Left ventricle myocardium superior (tissue), 1 donor: ENCODE data around the gene TTC13. TPM values are rescaled to one million over a fixed set of nuclear protein-coding genes. Genes with fewer than 3 reads are reported as not detected.
A peak's percentile ranks its signal among the peaks of the same experiment; 100 is the strongest.

Source experiments
- ATAC-seq: fragments of 200-7000 bp; cut with Tn5 transposase; one replicate; pipeline ENCODE4 v1.9.1; 2020; ENCODE audit warnings: mild to moderate bottlenecking, moderate library complexity
- DNase-seq: peaks from one replicate; pipeline ENCODE4 v3.0.0-alpha.2; 2020
- intact Hi-C: fragments of 100-400 bp; cut with micrococcal nuclease; formaldehyde crosslinking; loops from one replicate; pipeline ENCODE4 v1.11.0; 2022
- total RNA-seq: library from RNA; stranded (reverse); fragmentation: NEBNext Ultra II Directional; extraction: Animal tissue kit (Norgen Biotek cat#: 25700); gene quantifications from one replicate; pipeline ENCODE4 v1.2.1, GENCODE V29; 2021
- donor health status: DM: no; HTN: yes; CAD: no; lungs with severe emphysema.

Gene TTC13
- total RNA-seq, 1 donor from 2014 or later: 6.2 TPM

- DNase-seq: no peak
- ATAC-seq: no peak
- intact Hi-C loops: loop anchor here (1.0 to 10.0 kb wide), 2 partner anchors 118 to 298 kb away; no protein-coding TSS in a partner anchor
Observed at GRCh38 chr1:230916587-230917283, 61.9 kb downstream of the TTC13 start.

- DNase-seq (no peak), ATAC-seq (no peak)
- intact Hi-C loops: loop anchor here (10.0 kb wide), 1 partner anchor 300 kb away; no protein-coding TSS in a partner anchor
Observed at GRCh38 chr1:230915078-230915477, 63.6 kb downstream of the TTC13 start.

GRCh38 chr1:230913496-230913895 is 65.2 kb downstream of the TTC13 start:
- ATAC-seq (no peak), DNase-seq (no peak)
- intact Hi-C loops: loop anchor here (10.0 kb wide), 1 partner anchor 301 kb away; no protein-coding TSS in a partner anchor

GRCh38 chr1:230910755-230911117 is 67.9 kb downstream of the TTC13 start:
- DNase-seq (no peak), ATAC-seq (no peak)
- intact Hi-C loops: loop anchor here (10.0 kb wide), 1 partner anchor 304 kb away; no protein-coding TSS in a partner anchor

GRCh38 chr1:230909974-230910754 is 68.5 kb downstream of the TTC13 start:
- DNase-seq (peak; percentile 63), ATAC-seq (peak; percentile 96)
- intact Hi-C loops: loop anchor here (10.0 kb wide), 1 partner anchor 305 kb away; no protein-coding TSS in a partner anchor

- no peak for ATAC-seq
- DNase-seq: no peak
- intact Hi-C loops: no loop called here
Observed at GRCh38 chr1:230907472-230908205, 71.0 kb downstream of the TTC13 start.

GRCh38 chr1:230906226-230906625 is 72.4 kb downstream of the TTC13 start:
- intact Hi-C loops: no loop called here
- no peak for DNase-seq
- ATAC-seq: no peak

GRCh38 chr1:230905733-230906132 is 72.9 kb downstream of the TTC13 start:
- ATAC-seq: no peak
- no peak for DNase-seq

GRCh38 chr1:230902349-230902923 is 76.2 kb downstream of the TTC13 start:
- no peak for DNase-seq
- intact Hi-C loops: no loop called here
- ATAC-seq: no peak

More at GRCh38 chr1:230905733-230906132, 72.9 kb downstream of the TTC13 start:
- intact Hi-C loops: no loop called here

- intact Hi-C loops: no loop called here
- no peak for DNase-seq
- no peak for ATAC-seq
Observed at GRCh38 chr1:230901671-230902070, 77.0 kb downstream of the TTC13 start.

- intact Hi-C loops: no loop called here
- no peak for ATAC-seq
- DNase-seq: no peak
Observed at GRCh38 chr1:230900984-230901383, 77.7 kb downstream of the TTC13 start.

GRCh38 chr1:230899841-230900251 is 78.8 kb downstream of the TTC13 start:
- DNase-seq: no peak
- peak; percentile 71 for ATAC-seq
- intact Hi-C loops: loop anchor here (5.0 kb wide), 1 partner anchor 297 kb away; no protein-coding TSS in a partner anchor

GRCh38 chr1:230898748-230899147 is 79.9 kb downstream of the TTC13 start:
- intact Hi-C loops: loop anchor here (5.0 kb wide), 1 partner anchor 299 kb away; no protein-coding TSS in a partner anchor
- no peak for ATAC-seq
- no peak for DNase-seq

GRCh38 chr1:230898144-230898543 is 80.5 kb downstream of the TTC13 start:
- intact Hi-C loops: loop anchor here (5.0 kb wide), 1 partner anchor 299 kb away; no protein-coding TSS in a partner anchor
- DNase-seq (no peak), ATAC-seq (peak; percentile 78)

- DNase-seq: no peak
- ATAC-seq: peak; percentile 49
- intact Hi-C loops: loop anchor here (5.0 kb wide), 1 partner anchor 301 kb away; no protein-coding TSS in a partner anchor
Observed at GRCh38 chr1:230896779-230897178, 81.9 kb downstream of the TTC13 start.

- intact Hi-C loops: loop anchor here (5.0 kb wide), 1 partner anchor 302 kb away; no protein-coding TSS in a partner anchor
- no peak for ATAC-seq
- no peak for DNase-seq
Observed at GRCh38 chr1:230895452-230895851, 83.2 kb downstream of the TTC13 start.

GRCh38 chr1:230894664-230895063 is 84.0 kb downstream of the TTC13 start:
- DNase-seq: no peak
- no peak for ATAC-seq
- intact Hi-C loops: loop anchor here (5.0 kb wide), 1 partner anchor 303 kb away; no protein-coding TSS in a partner anchor

GRCh38 chr1:230894032-230894431 is 84.6 kb downstream of the TTC13 start:
- DNase-seq (no peak), ATAC-seq (no peak)
- intact Hi-C loops: no loop called here

GRCh38 chr1:230892018-230892491 is 86.6 kb downstream of the TTC13 start:
- intact Hi-C loops: no loop called here
- no peak for ATAC-seq
- DNase-seq: no peak
